ENCODE results near the gene CBY3.
"Not testable (repeated sequence)": the region's sequence is repeated elsewhere in the genome, so short reads cannot be mapped to it uniquely, and the experiment has no call there.

Gene CBY3

GRCh38 chr5:179668391-179668790 lies 12.4 kb downstream of the CBY3 start:
- peak; percentile 41 to 56 for DNase-seq

DNA sequence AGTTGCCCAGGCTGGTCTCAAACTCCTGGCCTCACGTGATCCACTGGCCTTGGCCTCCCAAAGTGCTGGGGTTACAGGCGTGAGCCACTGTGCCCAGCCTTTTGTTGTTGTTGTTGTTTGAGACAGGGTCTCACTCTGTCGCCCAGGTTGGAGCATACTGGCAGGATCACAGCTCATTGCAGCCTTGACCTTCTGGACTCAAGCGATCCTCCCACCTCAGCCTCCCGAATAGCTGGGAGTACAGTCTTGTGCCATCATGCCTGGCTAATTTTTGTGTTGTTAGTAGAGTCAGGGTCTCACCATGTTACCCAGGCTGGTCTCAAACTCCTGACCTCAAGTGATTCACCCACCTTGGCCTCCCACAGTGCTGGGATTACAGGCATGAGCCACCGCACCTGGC lies 19.2 kb downstream of the CBY3 start:
- DNase-seq: not testable (repeated sequence)

DNA sequence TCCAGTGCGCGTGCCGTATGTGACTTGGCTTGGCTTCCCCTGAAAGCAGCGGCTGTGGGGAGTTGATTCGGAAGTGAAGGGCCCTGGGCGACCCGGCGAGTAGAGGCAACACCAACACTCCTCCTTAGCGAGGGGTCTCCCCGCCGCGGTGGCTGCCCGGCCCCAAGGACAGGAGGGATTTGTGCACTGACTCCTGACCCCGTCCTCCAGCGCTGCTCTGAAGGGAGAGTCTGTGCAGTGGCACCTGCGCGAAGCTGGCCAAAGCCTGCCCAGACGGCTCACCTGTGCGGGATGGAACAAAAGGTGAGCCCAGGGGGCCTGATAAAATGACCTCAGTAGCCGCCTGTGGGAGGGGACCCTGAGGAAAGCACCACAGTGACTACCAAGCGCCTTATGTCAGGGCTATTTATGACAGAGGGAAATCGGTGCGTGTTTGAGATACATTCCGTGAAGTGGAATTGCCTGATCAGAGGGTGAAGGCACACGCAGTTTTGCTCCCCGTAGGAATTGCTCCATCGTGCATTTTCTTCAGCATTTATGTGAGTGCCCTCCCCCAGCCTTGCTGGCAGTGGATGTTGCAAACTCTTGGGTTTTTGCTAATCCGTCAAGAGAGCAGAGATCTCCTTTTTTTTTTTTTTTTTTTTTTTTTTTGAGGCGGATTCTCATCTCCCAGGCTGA lies 22.5 kb downstream of the CBY3 start:
- DNase-seq: not testable (repeated sequence)

- DNase-seq: not testable (repeated sequence)
Measured at GRCh38 chr5:179657302-179658178, 23.3 kb downstream of the CBY3 start.

DNA sequence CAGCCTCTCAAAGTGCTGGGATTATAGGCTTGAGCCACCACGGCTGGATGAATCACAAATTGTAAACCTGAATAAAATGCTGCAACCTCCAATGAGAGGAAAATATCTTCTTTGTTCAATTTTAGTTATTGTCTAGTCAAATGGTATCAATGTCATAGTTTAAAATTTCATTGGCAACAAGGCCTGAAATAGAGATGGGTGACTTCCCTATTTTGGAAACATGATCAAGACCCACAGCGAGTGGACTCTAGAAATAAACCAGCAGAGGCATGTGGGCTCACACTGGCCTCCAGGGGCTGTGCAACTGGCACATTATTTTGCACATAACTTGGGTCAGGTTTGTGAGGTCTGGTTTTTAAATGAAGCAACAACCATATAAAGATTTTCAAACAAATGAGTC lies 27.7 kb downstream of the CBY3 start:
- DNase-seq: not testable (repeated sequence)

- not testable (repeated sequence) for DNase-seq
Measured at GRCh38 chr5:179650245-179650644, 30.6 kb downstream of the CBY3 start.

DNA sequence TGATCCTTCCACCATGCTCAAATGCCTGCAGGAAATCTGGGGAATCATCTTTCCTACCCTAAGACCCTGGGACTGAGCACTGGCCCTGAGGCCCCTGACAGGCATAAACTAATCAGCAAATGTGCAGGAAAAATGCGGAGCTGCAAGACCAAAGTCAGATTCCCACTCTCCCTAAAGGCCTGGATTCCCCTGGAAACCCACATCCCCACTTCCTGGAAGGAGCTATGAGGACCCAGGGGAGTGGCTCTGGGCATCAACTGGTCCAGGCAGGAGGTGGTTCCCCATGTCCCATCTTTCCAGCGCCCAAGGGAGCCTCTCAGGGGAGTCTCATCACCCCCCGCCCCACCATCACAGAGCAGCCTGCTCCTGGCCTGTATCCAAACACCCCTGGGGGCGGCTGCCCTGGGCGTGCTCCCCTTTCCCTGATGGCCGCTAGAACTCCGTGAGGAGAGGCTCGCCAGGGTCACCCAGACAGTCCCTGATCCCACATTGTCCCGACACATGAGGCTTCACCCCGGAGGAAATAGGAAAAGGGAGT lies 31.6 kb downstream of the CBY3 start:
- DNase-seq: not testable (repeated sequence)

GRCh38 chr5:179648410-179648809 lies 32.4 kb downstream of the CBY3 start:
- DNase-seq: no peak

DNA sequence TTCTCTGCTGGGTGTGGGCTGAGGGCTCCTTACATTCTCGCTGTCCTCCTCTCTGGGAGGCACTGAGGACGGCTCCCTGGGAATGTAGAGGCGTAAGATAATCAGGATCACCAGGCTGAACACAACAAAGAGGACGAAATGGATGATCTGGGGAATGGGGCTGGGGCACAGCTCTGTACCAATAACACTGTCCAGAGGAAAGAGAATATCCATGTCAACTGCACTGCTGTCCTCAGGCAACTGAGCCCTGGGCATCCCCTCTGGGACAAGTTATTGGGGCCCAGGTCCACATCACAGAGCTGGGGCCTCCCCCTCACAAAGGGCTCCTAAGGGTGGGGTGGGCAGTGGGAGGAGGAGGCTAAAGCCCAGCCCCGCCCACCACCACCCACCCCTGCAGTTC lies 36.1 kb downstream of the CBY3 start:
- DNase-seq: not testable (repeated sequence)

DNA sequence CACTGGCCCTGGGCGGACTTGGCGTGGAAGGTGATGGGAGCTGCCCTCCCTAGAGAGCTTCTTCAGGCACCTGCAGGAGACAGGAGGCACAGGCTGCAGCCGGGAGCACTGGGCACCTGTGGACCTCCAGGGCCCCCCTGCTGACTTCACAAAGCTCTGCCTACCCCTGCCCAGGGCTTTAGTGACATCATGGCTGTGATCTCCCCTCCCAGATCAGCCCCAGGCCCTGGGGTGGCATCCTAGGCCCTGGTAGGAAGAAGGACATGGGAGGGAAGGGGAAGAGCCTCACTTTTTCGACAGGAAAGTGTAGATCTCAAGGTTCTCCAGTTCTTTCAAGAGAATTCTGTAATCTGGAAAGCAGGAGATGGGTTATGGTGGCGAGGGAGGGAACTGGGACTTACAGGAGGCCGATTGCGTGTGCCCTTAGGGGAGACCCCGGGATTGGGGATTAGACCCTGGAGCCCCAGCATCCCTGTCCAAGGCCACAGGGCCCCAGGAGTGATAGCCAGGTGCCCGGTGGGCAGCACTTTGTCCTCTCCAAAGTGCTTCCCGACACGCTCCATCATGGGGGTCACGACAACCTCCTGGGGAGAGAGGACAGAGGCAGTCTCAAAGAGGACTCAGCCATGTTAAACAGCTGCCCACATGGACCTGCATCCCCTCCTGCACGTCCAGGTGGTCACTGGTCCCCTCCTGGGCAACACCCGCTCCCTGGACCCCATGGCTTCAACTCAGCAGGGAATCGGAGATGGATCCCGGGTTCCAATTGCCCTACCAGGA lies 37.5 kb downstream of the CBY3 start:
- DNase-seq: not testable (repeated sequence)

GRCh38 chr5:179642626-179643025 lies 38.2 kb downstream of the CBY3 start:
- DNase-seq: not testable (repeated sequence)

DNA sequence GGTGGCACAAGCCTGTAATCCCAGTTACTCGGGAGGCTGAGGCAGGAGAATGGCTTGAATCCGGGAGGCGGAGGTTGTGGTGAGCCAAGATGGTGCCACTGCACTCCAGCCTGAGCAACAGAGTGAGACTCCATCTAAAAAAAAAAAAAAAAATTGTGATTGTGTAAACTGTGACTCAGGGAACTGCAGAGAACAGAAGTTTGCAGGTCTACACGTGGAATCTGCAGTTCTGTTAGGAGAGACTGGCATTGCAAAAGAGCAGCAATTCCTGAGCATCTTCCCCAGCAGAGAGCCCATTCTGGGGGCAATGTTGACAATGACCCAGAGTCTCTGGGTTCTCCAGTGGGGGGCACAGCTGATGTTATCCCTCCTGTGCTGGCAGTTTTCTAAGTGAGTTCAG lies 39.1 kb downstream of the CBY3 start:
- not testable (repeated sequence) for DNase-seq

- not testable (repeated sequence) for DNase-seq
Measured at GRCh38 chr5:179639296-179639695, 41.5 kb downstream of the CBY3 start.

- not testable (repeated sequence) for DNase-seq
Measured at GRCh38 chr5:179634370-179635172, 46.3 kb downstream of the CBY3 start.

- DNase-seq: not testable (repeated sequence)
Measured at GRCh38 chr5:179633501-179634369, 47.1 kb downstream of the CBY3 start.

All from CD4-positive, alpha-beta T cell treated with Interleukin-1 beta for 1 hour (primary cell).